GM23338 (cell line): Measurements from ENCODE around the gene AKR1C2. TPM values are rescaled to one million over a fixed set of nuclear protein-coding genes. Genes with fewer than 3 reads are reported as not detected.
A peak's percentile ranks its signal among the peaks of the same experiment; 100 is the strongest.
"Not testable (repeated sequence)": the region's sequence is repeated elsewhere in the genome, so short reads cannot be mapped to it uniquely, and the experiment has no call there.

ENCODE experiments used
- ATAC-seq: fragments of 200-7000 bp; cut with Tn5 transposase; 3 replicates; pipeline ENCODE4 v1.9.1; 2020
- DNase-seq: peaks from one replicate; pipeline ENCODE4 v3.0.0-alpha.2; 2015; ENCODE audit warnings: low spot score
- H2AFZ ChIP-seq: fragments of 200-600 bp; sonication (generic); 2 replicates; pipeline ENCODE4 v1.8.0; 2016; ENCODE audit warnings: antibody characterized with exemption, mild to moderate bottlenecking, moderate library complexity
- H3F3A ChIP-seq: fragments of 200-600 bp; sonication (generic); replicated peaks from 2 replicates; pipeline ENCODE4 v1.8.0; 2017; ENCODE audit warnings: antibody characterized with exemption, mixed run types, low read depth
- H3K27ac ChIP-seq: fragments of 200-600 bp; sonication (generic); 2 replicates; pipeline ENCODE4 v1.6.1; 2016; ENCODE audit warnings: low read depth
- H3K27me3 ChIP-seq: fragments of 200-600 bp; sonication (generic); 2 replicates; pipeline ENCODE4 v1.8.0; 2016; ENCODE audit warnings: mild to moderate bottlenecking, mixed run types, moderate library complexity; ENCODE audit not compliant: insufficient read depth
- H3K36me3 ChIP-seq: fragments of 200-600 bp; sonication (generic); 2 replicates; pipeline ENCODE4 v1.8.0; 2016; ENCODE audit warnings: mild to moderate bottlenecking; ENCODE audit not compliant: insufficient read depth
- H3K4me1 ChIP-seq: fragments of 200-600 bp; sonication (generic); 2 replicates; pipeline ENCODE4 v1.8.0; 2016; ENCODE audit warnings: mild to moderate bottlenecking, moderate library complexity; ENCODE audit not compliant: insufficient read depth
- H3K4me2 ChIP-seq: fragments of 200-600 bp; sonication (generic); 2 replicates; pipeline ENCODE4 v1.7.1; 2017; ENCODE audit warnings: mixed run types
- H3K4me3 ChIP-seq: fragments of 200-600 bp; sonication (generic); 2 replicates; pipeline ENCODE4 v1.6.1; 2016; ENCODE audit warnings: mixed run types
- H3K79me2 ChIP-seq: fragments of 200-600 bp; sonication (generic); replicated peaks from 2 replicates; pipeline ENCODE4 v1.8.0; 2017; ENCODE audit warnings: mild to moderate bottlenecking; ENCODE audit not compliant: insufficient read depth
- H3K9me2 ChIP-seq: fragments of 200-600 bp; sonication (generic); 2 replicates; pipeline ENCODE4 v1.8.0; 2017; ENCODE audit not compliant: insufficient read depth
- H4K20me1 ChIP-seq: fragments of 200-600 bp; sonication (generic); replicated peaks from 2 replicates; pipeline ENCODE4 v1.8.0; 2017; ENCODE audit warnings: mild to moderate bottlenecking; ENCODE audit not compliant: insufficient read depth
- H3K27ac Mint-ChIP-seq: 2 replicates; pipeline ENCODE4 v1.8.0; 2020; ENCODE audit warnings: inconsistent platforms, mild to moderate bottlenecking, moderate library complexity, mixed read lengths
- H3K27me3 Mint-ChIP-seq: 3 replicates; pipeline ENCODE4 v1.8.0; 2022; ENCODE audit warnings: low read depth, mild to moderate bottlenecking, moderate library complexity, mixed read lengths, inconsistent platforms; ENCODE audit not compliant: insufficient read depth, poor library complexity
- H3K36me3 Mint-ChIP-seq: 3 replicates; pipeline ENCODE4 v1.8.0; 2021; ENCODE audit warnings: low read depth, mild to moderate bottlenecking, inconsistent platforms, moderate library complexity, mixed read lengths
- H3K4me1 Mint-ChIP-seq: 3 replicates; pipeline ENCODE4 v1.8.0; 2020; ENCODE audit warnings: mild to moderate bottlenecking, inconsistent platforms, mixed read lengths
- H3K4me3 Mint-ChIP-seq: 3 replicates; pipeline ENCODE4 v1.8.0; 2021; ENCODE audit warnings: moderate library complexity, mild to moderate bottlenecking, inconsistent platforms, mixed read lengths
- H3K9me3 Mint-ChIP-seq: 3 replicates; pipeline ENCODE4 v1.8.0; 2020; ENCODE audit warnings: moderate library complexity, mild to moderate bottlenecking, inconsistent platforms, mixed read lengths
- polyA plus RNA-seq: library from polyadenylated mRNA; unstranded; fragments of >200 nt; fragmentation: Nextera tagmentation; extraction: Ambion mirVana; gene quantifications from 2 replicates; pipeline ENCODE4 v1.2.1, GENCODE V29; 2016
- total RNA-seq: library from RNA; depleted of rRNA; stranded (reverse); fragments of >200 nt; shearing (Covaris generic); gene quantifications from 2 replicates; pipeline ENCODE4 v1.2.3, GENCODE V29; 2014

Gene AKR1C2
- total and polyA plus RNA-seq, 2 experiments from 2014 or later, result 0.35 to 0.86 TPM

- not testable (repeated sequence) for H3K4me1 Mint-ChIP-seq, H3K4me3 Mint-ChIP-seq, H3K27me3 Mint-ChIP-seq, H3K36me3 ChIP-seq, H3K27ac Mint-ChIP-seq, H3K79me2 ChIP-seq, H3K4me1 ChIP-seq, DNase-seq, H3K27ac ChIP-seq, H3K27me3 ChIP-seq, H3F3A ChIP-seq, H3K4me2 ChIP-seq, H3K9me2 ChIP-seq, H2AFZ ChIP-seq, H4K20me1 ChIP-seq, H3K36me3 Mint-ChIP-seq, H3K4me3 ChIP-seq, H3K9me3 Mint-ChIP-seq, ATAC-seq
Observed at GRCh38 chr10:4969289-4969688, 34.4 kb downstream of the AKR1C2 start.

GRCh38 chr10:4967189-4967588 lies 36.5 kb downstream of the AKR1C2 start:
- not testable (repeated sequence) for H3K4me2 ChIP-seq, H3K9me3 Mint-ChIP-seq

GRCh38 chr10:4965763-4966162 lies 37.9 kb downstream of the AKR1C2 start:
- not testable (repeated sequence) for H3K4me3 Mint-ChIP-seq, H3K9me3 Mint-ChIP-seq, H3K4me1 Mint-ChIP-seq

More at GRCh38 chr10:4967189-4967588, 36.5 kb downstream of the AKR1C2 start:
- H3K4me3 ChIP-seq, H3F3A ChIP-seq, H2AFZ ChIP-seq, H3K4me3 Mint-ChIP-seq, H3K36me3 ChIP-seq, H3K4me1 ChIP-seq, H3K9me2 ChIP-seq, DNase-seq, H3K27me3 Mint-ChIP-seq, ATAC-seq, H3K79me2 ChIP-seq, H3K27ac ChIP-seq, H4K20me1 ChIP-seq, H3K4me1 Mint-ChIP-seq, H3K27ac Mint-ChIP-seq, H3K27me3 ChIP-seq, H3K36me3 Mint-ChIP-seq: not testable (repeated sequence)

GRCh38 chr10:4963815-4964154 lies 39.9 kb downstream of the AKR1C2 start:
- not testable (repeated sequence) for H3K36me3 Mint-ChIP-seq, H3K36me3 ChIP-seq, H3K4me3 Mint-ChIP-seq, H3K9me2 ChIP-seq, H3K79me2 ChIP-seq, H3K4me3 ChIP-seq, H3K27ac ChIP-seq, H3K4me1 Mint-ChIP-seq, H3F3A ChIP-seq, H3K27ac Mint-ChIP-seq, H2AFZ ChIP-seq, H3K27me3 ChIP-seq, H3K4me2 ChIP-seq, H3K27me3 Mint-ChIP-seq, H3K4me1 ChIP-seq, H3K9me3 Mint-ChIP-seq, DNase-seq, ATAC-seq, H4K20me1 ChIP-seq

More at GRCh38 chr10:4965763-4966162, 37.9 kb downstream of the AKR1C2 start:
- H3K27ac Mint-ChIP-seq, H3F3A ChIP-seq, DNase-seq, H3K36me3 ChIP-seq, H3K27me3 Mint-ChIP-seq, H3K4me1 ChIP-seq, H3K9me2 ChIP-seq, H3K4me3 ChIP-seq, H4K20me1 ChIP-seq, H3K27me3 ChIP-seq, H3K4me2 ChIP-seq, H3K36me3 Mint-ChIP-seq, ATAC-seq, H2AFZ ChIP-seq, H3K27ac ChIP-seq, H3K79me2 ChIP-seq: not testable (repeated sequence)

- not testable (repeated sequence) for H2AFZ ChIP-seq, H3K9me3 Mint-ChIP-seq, H3K4me1 ChIP-seq
Observed at GRCh38 chr10:4962876-4963814, 40.5 kb downstream of the AKR1C2 start, which contains the start of gene AKR1C1. Gene AKR1C1 (plus strand): TSS chr10:4963415. CDS start chr10:4963445, 30 bp downstream.

GRCh38 chr10:4962308-4962707 lies 41.3 kb downstream of the AKR1C2 start:
- H2AFZ ChIP-seq, H3K79me2 ChIP-seq, H3K27ac Mint-ChIP-seq, H3K4me1 ChIP-seq, H3K27ac ChIP-seq, H3K27me3 ChIP-seq, H3K9me3 Mint-ChIP-seq, H3K27me3 Mint-ChIP-seq, H3K4me3 Mint-ChIP-seq, DNase-seq, H3K4me3 ChIP-seq, H3K4me1 Mint-ChIP-seq, H3K36me3 ChIP-seq, H3F3A ChIP-seq, H3K36me3 Mint-ChIP-seq, ATAC-seq, H4K20me1 ChIP-seq, H3K4me2 ChIP-seq, H3K9me2 ChIP-seq: not testable (repeated sequence)

More at GRCh38 chr10:4962876-4963814, 40.5 kb downstream of the AKR1C2 start, which contains the start of gene AKR1C1:
- H3K27me3 ChIP-seq, H3K4me1 Mint-ChIP-seq, H4K20me1 ChIP-seq, H3K9me2 ChIP-seq, H3K36me3 ChIP-seq, H3K4me2 ChIP-seq, H3K36me3 Mint-ChIP-seq, H3F3A ChIP-seq, DNase-seq, H3K4me3 ChIP-seq, H3K27me3 Mint-ChIP-seq, H3K27ac Mint-ChIP-seq, H3K79me2 ChIP-seq, H3K4me3 Mint-ChIP-seq, H3K27ac ChIP-seq: not testable (repeated sequence)
- peak; percentile 99 for ATAC-seq
